IMR-90 (cell line): ENCODE data around the gene FBXL19.

ENCODE experiments used
- BHLHE40 ChIP-seq: fragments of 150-350 bp; IDR thresholded peaks from 2 replicates; pipeline ENCODE4 v1.6.1; 2016; ENCODE audit warnings: mild to moderate bottlenecking, low read depth, low read length
- CEBPB ChIP-seq: IDR thresholded peaks from 2 replicates; pipeline ENCODE4 v1.6.1; 2012; ENCODE audit warnings: low read depth, low read length, improper control_type of control experiment
- FOS ChIP-seq: fragments of 150-350 bp; IDR thresholded peaks from 2 replicates; pipeline ENCODE4 v1.6.1; 2016; ENCODE audit warnings: low read depth, low read length
- MAFK ChIP-seq: IDR thresholded peaks from 2 replicates; pipeline ENCODE4 v1.6.1; 2012; ENCODE audit warnings: low read depth, low read length, improper control_type of control experiment
- MAZ ChIP-seq: IDR thresholded peaks from 2 replicates; pipeline ENCODE4 v1.6.1; 2012; ENCODE audit warnings: low read depth, mild to moderate bottlenecking, low read length, improper control_type of control experiment, moderate library complexity, borderline replicate concordance
- MXI1 ChIP-seq: IDR thresholded peaks from 2 replicates; pipeline ENCODE4 v1.6.1; 2012; ENCODE audit warnings: low read depth, mild to moderate bottlenecking, low read length, moderate library complexity, borderline replicate concordance
- NFE2L2 ChIP-seq: fragments of 150-350 bp; IDR thresholded peaks from 2 replicates; pipeline ENCODE4 v1.6.1; 2016; ENCODE audit warnings: low read depth, mild to moderate bottlenecking, low read length
- POLR2A ChIP-seq: IDR thresholded peaks from 2 replicates; pipeline ENCODE4 v1.6.1; 2012; ENCODE audit warnings: mild to moderate bottlenecking, low read depth, low read length
- RAD21 ChIP-seq: IDR thresholded peaks from 2 replicates; pipeline ENCODE4 v1.6.1; 2012; ENCODE audit warnings: low read length, improper control_type of control experiment
- RCOR1 ChIP-seq: IDR thresholded peaks from 2 replicates; pipeline ENCODE4 v1.6.1; 2012; ENCODE audit warnings: mild to moderate bottlenecking, low read length, improper control_type of control experiment; ENCODE audit not compliant: insufficient replicate concordance
- RFX5 ChIP-seq: IDR thresholded peaks from 2 replicates; pipeline ENCODE4 v1.8.0; 2012; ENCODE audit warnings: low read depth, mild to moderate bottlenecking, low read length, moderate library complexity
- SMC3 ChIP-seq: fragments of 150-350 bp; IDR thresholded peaks from 2 replicates; pipeline ENCODE4 v1.6.1; 2016; ENCODE audit warnings: low read depth, mild to moderate bottlenecking, antibody characterized with exemption, low read length, moderate library complexity
- TF ChIP-seq, protein P1 (sequence below): conservative IDR thresholded peaks from 2 replicates; pipeline ENCODE4 v1.5.1; 2012; ENCODE audit warnings: mild to moderate bottlenecking, low read depth, low read length, improper control_type of control experiment
- TF ChIP-seq, protein P2 (sequence below): fragments of 150-350 bp; IDR thresholded peaks from 2 replicates; pipeline ENCODE4 v1.6.1; 2016; ENCODE audit warnings: low read depth, mild to moderate bottlenecking, low read length, moderate library complexity, borderline replicate concordance

DNA sequence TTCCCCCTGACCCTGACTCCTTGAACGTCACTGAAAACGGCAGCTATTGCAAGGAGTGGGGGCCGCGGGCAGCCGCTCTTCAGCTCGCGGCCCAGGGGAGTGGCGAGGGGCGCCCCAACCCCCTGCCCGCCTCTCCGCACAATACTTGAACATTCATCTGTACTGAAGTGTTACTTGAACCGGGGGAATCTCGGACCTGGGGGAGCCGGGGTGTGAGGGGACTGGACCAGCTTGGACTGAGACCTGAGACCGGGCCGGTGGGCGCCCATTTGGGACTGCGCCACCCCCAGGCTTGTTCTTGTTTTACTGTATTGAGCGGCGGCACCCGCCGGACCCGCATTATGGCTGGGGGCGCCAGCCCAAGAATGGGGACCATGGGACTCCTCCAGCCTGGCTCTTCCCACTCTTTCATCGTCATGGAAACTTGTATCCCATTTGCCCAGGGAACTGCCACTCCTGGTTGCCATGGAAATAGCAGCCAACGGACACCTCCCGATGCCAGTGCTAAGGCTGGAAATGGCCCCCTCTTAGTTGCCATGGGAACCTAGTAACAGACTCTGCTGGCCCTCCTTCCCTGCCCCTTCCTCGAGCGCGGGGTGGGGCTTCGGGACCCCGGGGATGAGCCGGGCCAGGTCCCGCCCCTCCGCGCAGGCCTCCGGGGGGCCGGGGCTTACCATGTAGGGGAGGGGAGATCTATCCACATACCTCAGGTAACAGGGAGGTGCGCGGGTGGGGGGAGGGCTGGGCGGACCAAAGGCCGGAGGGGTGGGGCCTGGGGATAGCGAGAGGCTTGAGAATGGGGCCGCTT lies 24.7 kb downstream of the FBXL19 start:
- TF ChIP-seq, protein P1, sequence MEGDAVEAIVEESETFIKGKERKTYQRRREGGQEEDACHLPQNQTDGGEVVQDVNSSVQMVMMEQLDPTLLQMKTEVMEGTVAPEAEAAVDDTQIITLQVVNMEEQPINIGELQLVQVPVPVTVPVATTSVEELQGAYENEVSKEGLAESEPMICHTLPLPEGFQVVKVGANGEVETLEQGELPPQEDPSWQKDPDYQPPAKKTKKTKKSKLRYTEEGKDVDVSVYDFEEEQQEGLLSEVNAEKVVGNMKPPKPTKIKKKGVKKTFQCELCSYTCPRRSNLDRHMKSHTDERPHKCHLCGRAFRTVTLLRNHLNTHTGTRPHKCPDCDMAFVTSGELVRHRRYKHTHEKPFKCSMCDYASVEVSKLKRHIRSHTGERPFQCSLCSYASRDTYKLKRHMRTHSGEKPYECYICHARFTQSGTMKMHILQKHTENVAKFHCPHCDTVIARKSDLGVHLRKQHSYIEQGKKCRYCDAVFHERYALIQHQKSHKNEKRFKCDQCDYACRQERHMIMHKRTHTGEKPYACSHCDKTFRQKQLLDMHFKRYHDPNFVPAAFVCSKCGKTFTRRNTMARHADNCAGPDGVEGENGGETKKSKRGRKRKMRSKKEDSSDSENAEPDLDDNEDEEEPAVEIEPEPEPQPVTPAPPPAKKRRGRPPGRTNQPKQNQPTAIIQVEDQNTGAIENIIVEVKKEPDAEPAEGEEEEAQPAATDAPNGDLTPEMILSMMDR: no peak
- TF ChIP-seq POLR2A (no peak), BHLHE40 (no peak), MXI1 (peak; percentile 39), MAZ (peak; percentile 96), SMC3 (no peak), RFX5 (no peak), FOS (no peak), MAFK (no peak), RCOR1 (no peak), CEBPB (no peak), RAD21 (no peak), NFE2L2 (no peak)
- TF ChIP-seq, protein P2, sequence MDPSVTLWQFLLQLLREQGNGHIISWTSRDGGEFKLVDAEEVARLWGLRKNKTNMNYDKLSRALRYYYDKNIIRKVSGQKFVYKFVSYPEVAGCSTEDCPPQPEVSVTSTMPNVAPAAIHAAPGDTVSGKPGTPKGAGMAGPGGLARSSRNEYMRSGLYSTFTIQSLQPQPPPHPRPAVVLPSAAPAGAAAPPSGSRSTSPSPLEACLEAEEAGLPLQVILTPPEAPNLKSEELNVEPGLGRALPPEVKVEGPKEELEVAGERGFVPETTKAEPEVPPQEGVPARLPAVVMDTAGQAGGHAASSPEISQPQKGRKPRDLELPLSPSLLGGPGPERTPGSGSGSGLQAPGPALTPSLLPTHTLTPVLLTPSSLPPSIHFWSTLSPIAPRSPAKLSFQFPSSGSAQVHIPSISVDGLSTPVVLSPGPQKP: no peak
